ENCODE measurements around the gene DRC1. TPM values are rescaled to one million over a fixed set of nuclear protein-coding genes. Genes with fewer than 3 reads are reported as not detected.

The DRC1 gene
- total RNA-seq, 1 donor from 2014 or later = not detected

- no peak for TF ChIP-seq CTCF (IDR thresholded peaks at IDR 0.05)
Measured at GRCh38 chr2:26489213-26489850, 87.6 kb downstream of the DRC1 start.

GRCh38 chr2:26491563-26492167 lies 89.9 kb downstream of the DRC1 start:
- Mint-ChIP-seq H3K4me3 (ENCODE audit: unreplicated experiment) (no peak overlapping the region), H3K36me3 (ENCODE audit: unreplicated experiment) (no peaks in the 10 kb centered on the region), H3K9me3 (ENCODE audit: unreplicated experiment) (no peaks in the 10 kb centered on the region), H3K4me1 (ENCODE audit: unreplicated experiment) (no peaks in the 10 kb centered on the region), H3K27me3 (ENCODE audit: unreplicated experiment) (peaks cover 4% of the 10 kb centered on the region), H3K27ac (ENCODE audit: unreplicated experiment) (no peak overlapping the region)
- no peak for TF ChIP-seq CTCF (IDR thresholded peaks at IDR 0.05)
- no peak for DNase-seq (ENCODE audit: extremely low spot score, unreplicated experiment)

More at GRCh38 chr2:26489213-26489850, 87.6 kb downstream of the DRC1 start:
- Mint-ChIP-seq H3K4me3 (ENCODE audit: unreplicated experiment) (no peak overlapping the region), H3K27me3 (ENCODE audit: unreplicated experiment) (peaks cover 7% of the 10 kb centered on the region), H3K9me3 (ENCODE audit: unreplicated experiment) (no peaks in the 10 kb centered on the region), H3K27ac (ENCODE audit: unreplicated experiment) (no peak overlapping the region), H3K4me1 (ENCODE audit: unreplicated experiment) (no peaks in the 10 kb centered on the region), H3K36me3 (ENCODE audit: unreplicated experiment) (no peaks in the 10 kb centered on the region)
- DNase-seq (ENCODE audit: extremely low spot score, unreplicated experiment) = no peak

- no peaks in the 10 kb centered on the region for H3K36me3 Mint-ChIP-seq (ENCODE audit: unreplicated experiment)
- no peaks in the 10 kb centered on the region for H3K9me3 Mint-ChIP-seq (ENCODE audit: unreplicated experiment)
- H3K27ac Mint-ChIP-seq (ENCODE audit: unreplicated experiment) = no peak overlapping the region
- no peak for TF ChIP-seq CTCF (IDR thresholded peaks at IDR 0.05)
- no peak overlapping the region for H3K4me3 Mint-ChIP-seq (ENCODE audit: unreplicated experiment)
- peaks cover 11% of the 10 kb centered on the region for H3K27me3 Mint-ChIP-seq (ENCODE audit: unreplicated experiment)
- no peaks in the 10 kb centered on the region for H3K4me1 Mint-ChIP-seq (ENCODE audit: unreplicated experiment)
- DNase-seq (ENCODE audit: extremely low spot score, unreplicated experiment) = no peak
Measured at GRCh38 chr2:26492749-26493515, 91.2 kb downstream of the DRC1 start.

GRCh38 chr2:26493566-26493965 lies 91.8 kb downstream of the DRC1 start:
- no peak for DNase-seq (ENCODE audit: extremely low spot score, unreplicated experiment)
- no peak overlapping the region for H3K4me3 Mint-ChIP-seq (ENCODE audit: unreplicated experiment)
- no peak overlapping the region for H3K27ac Mint-ChIP-seq (ENCODE audit: unreplicated experiment)
- no peaks in the 10 kb centered on the region for H3K4me1 Mint-ChIP-seq (ENCODE audit: unreplicated experiment)
- H3K27me3 Mint-ChIP-seq (ENCODE audit: unreplicated experiment) = peaks cover 16% of the 10 kb centered on the region
- no peaks in the 10 kb centered on the region for H3K36me3 Mint-ChIP-seq (ENCODE audit: unreplicated experiment)
- no peak for TF ChIP-seq CTCF (IDR thresholded peaks at IDR 0.05)
- no peaks in the 10 kb centered on the region for H3K9me3 Mint-ChIP-seq (ENCODE audit: unreplicated experiment)

- H3K9me3 Mint-ChIP-seq (ENCODE audit: unreplicated experiment) = no peaks in the 10 kb centered on the region
- H3K27ac Mint-ChIP-seq (ENCODE audit: unreplicated experiment) = no peak overlapping the region
- H3K4me1 Mint-ChIP-seq (ENCODE audit: unreplicated experiment) = no peaks in the 10 kb centered on the region
- H3K36me3 Mint-ChIP-seq (ENCODE audit: unreplicated experiment) = no peaks in the 10 kb centered on the region
- no peak overlapping the region for H3K4me3 Mint-ChIP-seq (ENCODE audit: unreplicated experiment)
- TF ChIP-seq CTCF (IDR thresholded peaks at IDR 0.05) = no peak
- peaks cover 22% of the 10 kb centered on the region for H3K27me3 Mint-ChIP-seq (ENCODE audit: unreplicated experiment)
- no peak for DNase-seq (ENCODE audit: extremely low spot score, unreplicated experiment)
Measured at GRCh38 chr2:26494199-26494598, 92.5 kb downstream of the DRC1 start.

Data from osteocyte (in vitro differentiated cells).